Testis (tissue), 2 donors: ENCODE results near the gene PFKL.

Source experiments
- POLR2A ChIP-seq: fragments of 450-650 bp; IDR thresholded peaks from one replicate; pipeline ENCODE4 v1.6.1; 2017; ENCODE audit warnings: antibody characterized with exemption, mild to moderate bottlenecking, moderate library complexity
- TF ChIP-seq, protein P1 (sequence below), 3 experiments: fragments of 450-650 bp in 2 of 3; fragments of 200-600 bp in 1 of 3; sonication (generic) in 1 of 3; IDR thresholded peaks; one replicate each; pipeline ENCODE4 v1.5.1; 2016 to 2019; ENCODE audit warnings: antibody characterized with exemption in 3 of 3, mild to moderate bottlenecking in 2 of 3, moderate library complexity in 1 of 3

DNA sequence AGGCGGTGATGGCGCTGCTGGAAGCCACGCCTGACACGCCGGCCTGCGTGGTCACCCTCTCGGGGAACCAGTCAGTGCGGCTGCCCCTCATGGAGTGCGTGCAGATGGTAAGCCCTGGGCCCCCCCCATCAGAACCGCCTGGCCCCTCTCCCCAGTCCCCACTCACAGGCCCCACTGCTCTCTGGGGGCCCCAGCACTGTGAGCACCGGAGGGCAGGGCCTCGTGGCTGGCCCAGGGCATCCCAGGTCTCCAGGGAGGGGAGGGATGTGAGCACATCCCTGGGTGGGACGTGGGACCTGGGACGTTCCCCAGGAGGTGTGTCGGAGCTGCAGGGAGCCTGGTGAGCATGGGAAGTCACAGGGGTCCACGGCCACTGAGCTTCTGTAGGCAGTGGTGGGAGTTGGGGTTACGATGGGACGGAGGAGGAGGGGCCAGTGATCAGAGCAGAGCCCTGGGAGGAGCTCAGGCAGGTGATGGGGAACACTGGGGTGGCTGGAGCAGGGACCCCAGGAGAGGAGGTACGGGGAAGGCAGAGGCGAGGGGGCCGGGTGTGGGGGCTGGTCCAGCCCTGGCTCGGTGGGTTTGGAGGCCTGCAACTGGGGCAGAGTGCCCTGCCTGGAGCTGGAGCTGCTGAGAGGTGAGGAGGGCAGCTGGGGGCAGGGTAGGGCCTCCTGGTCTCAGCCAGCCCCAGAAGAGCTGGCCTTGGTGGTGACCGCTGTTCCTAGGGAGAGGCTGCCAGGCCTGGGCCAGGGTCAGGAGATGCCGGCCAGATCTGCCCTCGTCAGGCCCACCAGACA lies 18.8 kb downstream of the PFKL start:
- TF ChIP-seq, protein P1, sequence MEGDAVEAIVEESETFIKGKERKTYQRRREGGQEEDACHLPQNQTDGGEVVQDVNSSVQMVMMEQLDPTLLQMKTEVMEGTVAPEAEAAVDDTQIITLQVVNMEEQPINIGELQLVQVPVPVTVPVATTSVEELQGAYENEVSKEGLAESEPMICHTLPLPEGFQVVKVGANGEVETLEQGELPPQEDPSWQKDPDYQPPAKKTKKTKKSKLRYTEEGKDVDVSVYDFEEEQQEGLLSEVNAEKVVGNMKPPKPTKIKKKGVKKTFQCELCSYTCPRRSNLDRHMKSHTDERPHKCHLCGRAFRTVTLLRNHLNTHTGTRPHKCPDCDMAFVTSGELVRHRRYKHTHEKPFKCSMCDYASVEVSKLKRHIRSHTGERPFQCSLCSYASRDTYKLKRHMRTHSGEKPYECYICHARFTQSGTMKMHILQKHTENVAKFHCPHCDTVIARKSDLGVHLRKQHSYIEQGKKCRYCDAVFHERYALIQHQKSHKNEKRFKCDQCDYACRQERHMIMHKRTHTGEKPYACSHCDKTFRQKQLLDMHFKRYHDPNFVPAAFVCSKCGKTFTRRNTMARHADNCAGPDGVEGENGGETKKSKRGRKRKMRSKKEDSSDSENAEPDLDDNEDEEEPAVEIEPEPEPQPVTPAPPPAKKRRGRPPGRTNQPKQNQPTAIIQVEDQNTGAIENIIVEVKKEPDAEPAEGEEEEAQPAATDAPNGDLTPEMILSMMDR (IDR thresholded peaks at IDR 0.05), result no peak
- TF ChIP-seq POLR2A, result no peak
